Keratinocyte (primary cell): ENCODE data around the gene SCFD2. TPM values are rescaled to one million over a fixed set of nuclear protein-coding genes. Genes with fewer than 3 reads are reported as not detected.

Experiments used
- DNase-seq: peaks from one replicate; pipeline ENCODE4 v3.0.0-alpha.2; 2011; ENCODE audit warnings: low read depth, missing footprints, low spot score
- FAIRE-seq: peaks from 2 replicates; lab custom pipeline; 2011; peaks lifted over from hg19 to GRCh38; lab: Jason Lieb, UNC
- H2AFZ ChIP-seq: 2 replicates; pipeline ENCODE4 v1.6.0; 2012; ENCODE audit warnings: low read length, control low read depth, inconsistent platforms; ENCODE audit not compliant: control insufficient read depth
- H3K27ac ChIP-seq: 2 replicates; pipeline ENCODE4 v1.5.1; 2011; ENCODE audit warnings: low read length; ENCODE audit not compliant: control insufficient read depth, insufficient read depth
- H3K27me3 ChIP-seq: 3 replicates; pipeline ENCODE4 v1.6.0; 2011; ENCODE audit warnings: low read length; ENCODE audit not compliant: control insufficient read depth, insufficient read depth; ENCODE audit errors: extremely low read depth
- H3K36me3 ChIP-seq, 2 experiments: 2 replicates in 1 of 2; 3 replicates in 1 of 2; pipeline ENCODE4 v1.5.1; 2011; ENCODE audit warnings: low read length in 2 of 2, mild to moderate bottlenecking in 1 of 2; ENCODE audit not compliant: control insufficient read depth in 2 of 2, insufficient read depth in 2 of 2; ENCODE audit errors: extremely low read depth in 1 of 2
- H3K4me1 ChIP-seq: 3 replicates; pipeline ENCODE4 v1.5.1; 2011; ENCODE audit warnings: low read length; ENCODE audit not compliant: control insufficient read depth, insufficient read depth; ENCODE audit errors: extremely low read depth
- H3K4me2 ChIP-seq: 3 replicates; pipeline ENCODE4 v1.6.0; 2011; ENCODE audit warnings: low read depth, low read length; ENCODE audit not compliant: control insufficient read depth, insufficient read depth; ENCODE audit errors: extremely low read depth
- H3K4me3 ChIP-seq, 3 experiments: fragments of 200-600 bp in 1 of 3; sonication (generic) in 1 of 3; 2 replicates in 2 of 3; 3 replicates in 1 of 3; pipeline ENCODE4 v1.5.1; 2011 to 2016; ENCODE audit warnings: low read length in 3 of 3, mild to moderate bottlenecking in 3 of 3, control low read depth in 2 of 3, inconsistent platforms in 1 of 3, low read depth in 1 of 3, mixed read lengths in 1 of 3, mixed run types in 1 of 3, moderate library complexity in 1 of 3; ENCODE audit not compliant: control insufficient read depth in 2 of 3, insufficient read depth in 2 of 3; ENCODE audit errors: extremely low read depth in 1 of 3
- H3K79me2 ChIP-seq: 2 replicates; pipeline ENCODE4 v1.6.0; 2012; ENCODE audit warnings: low read length; ENCODE audit not compliant: control insufficient read depth, insufficient read depth
- H3K9ac ChIP-seq: 3 replicates; pipeline ENCODE4 v1.6.0; 2011; ENCODE audit warnings: low read length; ENCODE audit not compliant: control insufficient read depth, insufficient read depth; ENCODE audit errors: extremely low read depth
- H3K9me1 ChIP-seq: 3 replicates; pipeline ENCODE4 v1.6.0; 2011; ENCODE audit warnings: low read length; ENCODE audit not compliant: control insufficient read depth, insufficient read depth; ENCODE audit errors: extremely low read depth
- H3K9me3 ChIP-seq: 2 replicates; pipeline ENCODE4 v1.5.1; 2012; ENCODE audit warnings: low read depth, low read length; ENCODE audit not compliant: control insufficient read depth
- H4K20me1 ChIP-seq: 3 replicates; pipeline ENCODE4 v1.6.0; 2011; ENCODE audit warnings: low read length; ENCODE audit not compliant: control insufficient read depth, insufficient read depth; ENCODE audit errors: extremely low read depth
- EZH2 ChIP-seq: IDR thresholded peaks from one replicate; pipeline ENCODE4 v1.6.1; 2012; ENCODE audit warnings: inconsistent platforms, mild to moderate bottlenecking, low read length, moderate library complexity
- dilution Hi-C: fragments of 300-500 bp; cut with MboI; formaldehyde crosslinking; loops from one replicate; pipeline ENCODE4 v1.7.0; 2020; ENCODE audit warnings: low sequenced_read_pairs; ENCODE audit not compliant: extremely low pct_ligation_motif_present
- polyA plus RNA-seq, 5 experiments: library from polyadenylated mRNA; depleted of rRNA in 3 of 5; stranded (reverse) in 3 of 5; stranded (forward) in 1 of 5; unstranded in 1 of 5; fragments of >200 nt; gene quantifications; 1 replicate in 1 of 5; 2 replicates in 3 of 5; 3 replicates in 1 of 5; pipeline versions ENCODE4 v1.2.1 to v1.2.3, GENCODE V29; 2011 to 2012; ENCODE audit warnings: missing spikeins in 2 of 5, low read depth in 1 of 5, low replicate concordance in 1 of 5
- TF ChIP-seq, protein P1 (sequence below), 3 experiments: IDR thresholded peaks in 1 of 3; conservative IDR thresholded peaks in 1 of 3; optimal IDR thresholded peaks in 1 of 3; 2 replicates in 2 of 3; 3 replicates in 1 of 3; pipeline versions ENCODE3 to v1.5.1; 2011; ENCODE audit warnings: low read length in 3 of 3, mild to moderate bottlenecking in 3 of 3, moderate library complexity in 2 of 3, control low read depth in 1 of 3, inconsistent platforms in 1 of 3; ENCODE audit not compliant: insufficient read depth in 2 of 3; ENCODE audit errors: extremely low read depth in 1 of 3

Gene SCFD2
- polyA plus RNA-seq, 1 donor (not counting 4 experiments of a cell fraction or from before 2014, with no cell fraction given) = 13.9 TPM

DNA sequence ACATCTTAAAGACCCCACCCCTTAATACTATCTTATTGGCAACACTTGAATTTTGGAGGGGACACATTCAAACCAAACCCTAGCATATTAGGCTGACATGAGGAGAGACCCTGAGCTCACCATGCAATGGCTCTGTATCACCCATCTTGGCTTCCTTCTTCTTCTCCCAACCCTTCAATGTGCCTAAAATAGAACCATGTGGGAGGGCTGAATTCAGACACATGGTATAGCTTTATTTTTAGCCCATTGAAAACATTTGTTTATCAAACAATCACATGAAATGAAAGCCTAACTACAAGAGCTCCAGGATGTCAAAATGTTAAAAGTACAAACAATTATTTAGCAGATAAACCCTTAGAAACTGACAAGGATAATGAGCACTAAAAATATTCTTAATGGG lies 422.2 kb downstream of the SCFD2 start:
- FAIRE-seq = no peak
- H3K9me3 ChIP-seq = no peaks in the 10 kb centered on the region
- no peak overlapping the region for H2AFZ ChIP-seq
- H3K27ac ChIP-seq = no peak overlapping the region
- dilution Hi-C loops = no loop called here
- H3K27me3 ChIP-seq = no peaks in the 10 kb centered on the region
- no peak for TF ChIP-seq EZH2
- TF ChIP-seq, protein P1, sequence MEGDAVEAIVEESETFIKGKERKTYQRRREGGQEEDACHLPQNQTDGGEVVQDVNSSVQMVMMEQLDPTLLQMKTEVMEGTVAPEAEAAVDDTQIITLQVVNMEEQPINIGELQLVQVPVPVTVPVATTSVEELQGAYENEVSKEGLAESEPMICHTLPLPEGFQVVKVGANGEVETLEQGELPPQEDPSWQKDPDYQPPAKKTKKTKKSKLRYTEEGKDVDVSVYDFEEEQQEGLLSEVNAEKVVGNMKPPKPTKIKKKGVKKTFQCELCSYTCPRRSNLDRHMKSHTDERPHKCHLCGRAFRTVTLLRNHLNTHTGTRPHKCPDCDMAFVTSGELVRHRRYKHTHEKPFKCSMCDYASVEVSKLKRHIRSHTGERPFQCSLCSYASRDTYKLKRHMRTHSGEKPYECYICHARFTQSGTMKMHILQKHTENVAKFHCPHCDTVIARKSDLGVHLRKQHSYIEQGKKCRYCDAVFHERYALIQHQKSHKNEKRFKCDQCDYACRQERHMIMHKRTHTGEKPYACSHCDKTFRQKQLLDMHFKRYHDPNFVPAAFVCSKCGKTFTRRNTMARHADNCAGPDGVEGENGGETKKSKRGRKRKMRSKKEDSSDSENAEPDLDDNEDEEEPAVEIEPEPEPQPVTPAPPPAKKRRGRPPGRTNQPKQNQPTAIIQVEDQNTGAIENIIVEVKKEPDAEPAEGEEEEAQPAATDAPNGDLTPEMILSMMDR (optimal IDR thresholded peaks at IDR 0.05 in 1 of 3, IDR thresholded peaks at IDR 0.05 in 1 of 3, conservative IDR thresholded peaks at IDR 0.05 in 1 of 3; ENCODE audit: extremely low read depth in 1 of 3, insufficient read depth in 2 of 3, low read length in 3 of 3) = no peak
- no peak overlapping the region for H3K4me2 ChIP-seq
- H3K4me3 ChIP-seq = no peak overlapping the region
- H3K9me1 ChIP-seq = no peaks in the 10 kb centered on the region
- DNase-seq = no peak
- no peaks in the 10 kb centered on the region for H4K20me1 ChIP-seq
- H3K4me1 ChIP-seq = no peaks in the 10 kb centered on the region
- H3K79me2 ChIP-seq = no peaks in the 10 kb centered on the region
- H3K9ac ChIP-seq = no peak overlapping the region
- no peaks in the 10 kb centered on the region for H3K36me3 ChIP-seq

DNA sequence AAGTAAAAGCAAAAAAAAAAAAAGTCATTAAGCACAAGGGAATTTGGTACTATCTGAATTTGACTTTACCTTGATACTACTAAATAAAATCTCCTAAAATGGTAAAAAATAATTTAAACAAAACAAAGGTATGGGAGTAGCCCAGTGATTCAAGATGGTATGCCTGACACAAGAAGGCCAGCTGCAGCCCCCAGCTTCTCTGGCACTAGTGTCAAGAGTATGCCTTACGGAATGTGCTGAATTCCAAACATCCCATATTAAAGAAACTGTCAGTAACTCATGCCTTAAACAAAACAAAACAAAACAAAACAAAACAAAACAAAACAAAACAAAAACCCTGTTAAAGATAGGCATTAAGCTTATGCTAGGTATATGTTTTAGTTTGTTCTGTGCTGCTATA lies 422.9 kb downstream of the SCFD2 start:
- Histone ChIP-seq H4K20me1 (no peaks in the 10 kb centered on the region), H3K27me3 (no peaks in the 10 kb centered on the region), H3K4me2 (no peak overlapping the region), H3K9ac (no peak overlapping the region), H3K27ac (no peak overlapping the region), H3K36me3 (no peaks in the 10 kb centered on the region), H2AFZ (no peak overlapping the region), H3K4me1 (no peaks in the 10 kb centered on the region), H3K9me1 (no peaks in the 10 kb centered on the region), H3K4me3 (no peak overlapping the region), H3K79me2 (no peaks in the 10 kb centered on the region), H3K9me3 (no peaks in the 10 kb centered on the region)
- DNase-seq (no peak), FAIRE-seq (no peak)
- dilution Hi-C loops = no loop called here
- no peak for TF ChIP-seq EZH2
- TF ChIP-seq, protein P1 (optimal IDR thresholded peaks at IDR 0.05 in 1 of 3, IDR thresholded peaks at IDR 0.05 in 1 of 3, conservative IDR thresholded peaks at IDR 0.05 in 1 of 3; ENCODE audit: extremely low read depth in 1 of 3, insufficient read depth in 2 of 3, low read length in 3 of 3) = no peak
